ENCODE results near the gene KLHDC8B. TPM values are rescaled to one million over a fixed set of nuclear protein-coding genes. Genes with fewer than 3 reads are reported as not detected.

KLHDC8B gene
- total and polyA plus RNA-seq, 12 donors: 127 to 501 (median 237) TPM

DNA sequence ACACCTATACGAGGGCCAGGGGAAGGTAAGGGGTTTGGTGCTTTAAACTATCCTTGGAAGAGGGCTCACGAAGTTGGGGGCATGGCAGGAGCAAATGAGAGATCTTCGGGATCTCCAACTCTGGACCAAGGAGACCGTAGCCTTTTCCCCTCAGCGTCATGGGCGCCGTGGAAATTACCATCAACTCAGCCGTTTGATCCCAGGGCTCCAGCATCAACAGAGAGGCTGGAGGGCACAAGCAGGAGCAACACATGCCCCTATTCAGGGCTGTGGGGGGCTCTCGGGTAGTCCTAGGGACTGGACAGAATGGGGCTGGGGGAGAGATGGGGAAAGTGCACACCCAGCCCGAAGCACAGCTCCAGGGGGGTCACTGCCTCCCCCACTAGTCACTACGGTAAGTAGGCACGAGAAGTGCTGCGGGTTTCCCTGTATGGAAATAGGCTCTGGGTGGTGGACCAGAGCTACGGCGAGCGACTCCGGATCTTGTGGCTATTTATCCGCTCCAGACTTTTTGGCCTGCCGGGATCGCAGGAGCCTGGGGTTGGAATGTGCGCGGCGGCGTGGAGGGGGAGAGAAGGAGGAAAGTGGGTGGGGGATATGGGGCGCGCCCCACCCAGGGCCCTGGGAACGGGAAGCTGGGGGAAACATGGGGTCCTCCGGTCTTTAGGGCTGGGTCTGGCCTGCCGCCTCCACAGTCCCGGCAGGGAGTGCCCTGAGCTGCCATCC, 38.0 kb upstream of the KLHDC8B start:
- intact Hi-C loops (cut with DNase I): no loop called here
- Histone ChIP-seq H3K36me3 (replicated peaks in 1 of 2) (peaks cover 0 to 27% of the 10 kb centered on the region in 2 donors), H3K4me3 (peak overlapping the region in 3 of 4 donors; percentile 59 to 92 (median 65)), H3K27me3 (no peaks in the 10 kb centered on the region), H3K4me1 (replicated peaks in 1 of 2) (peaks cover 11 to 28% of the 10 kb centered on the region in 2 donors), H3K9me3 (replicated peaks in 1 of 3) (no peaks in the 10 kb centered on the region), H3K27ac (peak overlapping the region; percentile 75 to 96 (median 83))
- DNase-seq: peak; percentile 82 to 92 (median 88)
- WGBS, 4 donors: 1 to 3% (median 2%) methylated on average over 21 to 30 of the region's 30 CpGs
- TF ChIP-seq POLR2A (IDR thresholded peaks at IDR 0.05): peak; percentile 37 to 59
- TF ChIP-seq, protein P1, sequence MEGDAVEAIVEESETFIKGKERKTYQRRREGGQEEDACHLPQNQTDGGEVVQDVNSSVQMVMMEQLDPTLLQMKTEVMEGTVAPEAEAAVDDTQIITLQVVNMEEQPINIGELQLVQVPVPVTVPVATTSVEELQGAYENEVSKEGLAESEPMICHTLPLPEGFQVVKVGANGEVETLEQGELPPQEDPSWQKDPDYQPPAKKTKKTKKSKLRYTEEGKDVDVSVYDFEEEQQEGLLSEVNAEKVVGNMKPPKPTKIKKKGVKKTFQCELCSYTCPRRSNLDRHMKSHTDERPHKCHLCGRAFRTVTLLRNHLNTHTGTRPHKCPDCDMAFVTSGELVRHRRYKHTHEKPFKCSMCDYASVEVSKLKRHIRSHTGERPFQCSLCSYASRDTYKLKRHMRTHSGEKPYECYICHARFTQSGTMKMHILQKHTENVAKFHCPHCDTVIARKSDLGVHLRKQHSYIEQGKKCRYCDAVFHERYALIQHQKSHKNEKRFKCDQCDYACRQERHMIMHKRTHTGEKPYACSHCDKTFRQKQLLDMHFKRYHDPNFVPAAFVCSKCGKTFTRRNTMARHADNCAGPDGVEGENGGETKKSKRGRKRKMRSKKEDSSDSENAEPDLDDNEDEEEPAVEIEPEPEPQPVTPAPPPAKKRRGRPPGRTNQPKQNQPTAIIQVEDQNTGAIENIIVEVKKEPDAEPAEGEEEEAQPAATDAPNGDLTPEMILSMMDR (IDR thresholded peaks at IDR 0.05): no peak

- Histone ChIP-seq H3K36me3 (replicated peaks in 1 of 2) (peaks cover 0 to 14% of the 10 kb centered on the region in 2 donors), H3K4me3 (no peak overlapping the region), H3K27me3 (no peaks in the 10 kb centered on the region), H3K27ac (peak overlapping the region in 3 of 5 donors; percentile 54 to 96 (median 83)), H3K9me3 (replicated peaks in 1 of 3) (no peaks in the 10 kb centered on the region), H3K4me1 (replicated peaks in 1 of 2) (peaks cover 11 to 28% of the 10 kb centered on the region in 2 donors)
- DNase-seq: peak in 2 of 7 donors; percentile 25 to 40
- WGBS, 4 donors: 32 to 42% (median 37%) methylated on average over 3 of the region's 3 CpGs
- TF ChIP-seq, protein P1 (IDR thresholded peaks at IDR 0.05): peak in 1 of 6 experiments; percentile 1
- no peak for TF ChIP-seq POLR2A (IDR thresholded peaks at IDR 0.05)
- intact Hi-C loops (cut with DNase I): no loop called here
These were observed 36.7 kb upstream of the KLHDC8B start for GRCh38 chr3:49134471-49135265.

DNA sequence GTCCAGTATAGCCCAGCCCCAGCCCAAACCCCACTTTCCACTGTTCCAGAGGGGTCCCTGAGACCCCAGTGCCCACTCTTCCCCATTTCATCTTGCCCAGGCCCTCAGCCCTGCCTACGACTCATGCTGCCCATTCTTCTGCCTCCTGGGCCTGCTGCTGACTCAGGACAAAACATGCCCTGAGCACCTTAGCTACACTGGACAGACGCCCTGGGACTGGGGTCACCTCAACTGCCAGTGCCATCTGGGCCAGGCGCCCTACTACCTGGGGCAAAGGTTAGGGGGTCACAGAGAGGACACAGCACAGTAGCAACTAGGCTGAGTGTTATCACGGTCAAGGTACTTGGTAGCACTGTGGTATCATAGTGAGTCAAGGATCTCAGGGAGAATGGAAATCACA, 35.9 kb upstream of the KLHDC8B start:
- Histone ChIP-seq H3K4me3 (no peak overlapping the region), H3K36me3 (replicated peaks in 1 of 2) (peaks cover 0 to 6% of the 10 kb centered on the region in 2 donors), H3K9me3 (replicated peaks in 1 of 3) (no peaks in the 10 kb centered on the region), H3K4me1 (replicated peaks in 1 of 2) (peaks cover 11 to 28% of the 10 kb centered on the region in 2 donors), H3K27ac (peak overlapping the region in 1 of 5 donors; percentile 96), H3K27me3 (no peaks in the 10 kb centered on the region)
- no peak for DNase-seq
- intact Hi-C loops (cut with DNase I): no loop called here
- TF ChIP-seq POLR2A (IDR thresholded peaks at IDR 0.05): no peak
- TF ChIP-seq, protein P1 (IDR thresholded peaks at IDR 0.05): no peak
- 81 to 100% (median 86%) methylated on average over 1 to 4 of the region's 4 CpGs for WGBS, 4 donors

GRCh38 chr3:49140080-49140479, 31.3 kb upstream of the KLHDC8B start:
- TF ChIP-seq, protein P1 (IDR thresholded peaks at IDR 0.05): no peak
- no peak for TF ChIP-seq POLR2A (IDR thresholded peaks at IDR 0.05)
- Histone ChIP-seq H3K27me3 (no peaks in the 10 kb centered on the region), H3K4me3 (no peak overlapping the region), H3K27ac (no peak overlapping the region), H3K4me1 (replicated peaks in 1 of 2) (no peaks in the 10 kb centered on the region), H3K36me3 (replicated peaks in 1 of 2) (no peaks in the 10 kb centered on the region), H3K9me3 (replicated peaks in 1 of 3) (no peaks in the 10 kb centered on the region)
- intact Hi-C loops (cut with DNase I): no loop called here
- WGBS, 4 donors: 72 to 80% (median 75%) methylated on average over 2 to 3 of the region's 3 CpGs
- no peak for DNase-seq
